Vagina (tissue), 2 donors: Measurements from ENCODE around the gene CDKL5. TPM values are rescaled to one million over a fixed set of nuclear protein-coding genes. Genes with fewer than 3 reads are reported as not detected.

ENCODE experiments used
- DNase-seq, 2 donors: peaks; one replicate each; pipeline ENCODE4 v3.0.0-alpha.2; 2017; ENCODE audit errors: extremely low spot score in 2 of 2
- H3K27ac ChIP-seq: fragments of 200-600 bp; sonication (generic); one replicate; pipeline ENCODE4 v1.5.1; 2019
- H3K27me3 ChIP-seq: fragments of 200-600 bp; sonication (generic); one replicate; pipeline ENCODE4 v1.5.1; 2019
- H3K36me3 ChIP-seq, 2 donors: fragments of 200-600 bp; sonication (generic); one replicate each; pipeline ENCODE4 v1.5.1; 2017 to 2019
- H3K4me1 ChIP-seq: fragments of 200-600 bp; sonication (generic); one replicate; pipeline ENCODE4 v1.5.1; 2019
- H3K4me3 ChIP-seq, 2 donors: fragments of 200-600 bp; sonication (generic); 1 replicate in 1 of 2; 2 replicates in 1 of 2; pipeline ENCODE4 v1.5.1; 2016 to 2019
- H3K9me3 ChIP-seq: fragments of 200-600 bp; sonication (generic); one replicate; pipeline ENCODE4 v1.5.1; 2019
- POLR2A ChIP-seq, 2 donors: fragments of 450-650 bp; IDR thresholded peaks; one replicate each; pipeline ENCODE4 v1.6.1; 2017; ENCODE audit warnings: antibody characterized with exemption in 2 of 2, mild to moderate bottlenecking in 2 of 2, moderate library complexity in 2 of 2
- POLR2AphosphoS5 ChIP-seq, 2 donors: sonication (generic); formaldehyde crosslinking; IDR thresholded peaks; one replicate each; pipeline ENCODE4 v1.9.0; 2017; ENCODE audit warnings: antibody characterized with exemption in 2 of 2, mild to moderate bottlenecking in 2 of 2, low read depth in 1 of 2; ENCODE audit not compliant: insufficient read depth in 1 of 2
- intact Hi-C: fragments of 100-400 bp; cut with DNase I; formaldehyde crosslinking; loops from one replicate; pipeline ENCODE4 v1.15.1; 2023
- total RNA-seq: library from RNA; depleted of rRNA; stranded (reverse); fragments of >200 nt; gene quantifications from one replicate; pipeline ENCODE4 v1.2.3, GENCODE V29; 2016
- TF ChIP-seq, protein P1 (sequence below), 3 experiments: fragments of 450-650 bp in 2 of 3; fragments of 200-600 bp in 1 of 3; sonication (generic) in 1 of 3; IDR thresholded peaks; one replicate each; pipeline ENCODE4 v1.5.1; 2017 to 2019; ENCODE audit warnings: antibody characterized with exemption in 3 of 3, mild to moderate bottlenecking in 2 of 3, moderate library complexity in 2 of 3

CDKL5 gene
- total RNA-seq, 1 donor from 2014 or later, result 9.1 TPM

DNA sequence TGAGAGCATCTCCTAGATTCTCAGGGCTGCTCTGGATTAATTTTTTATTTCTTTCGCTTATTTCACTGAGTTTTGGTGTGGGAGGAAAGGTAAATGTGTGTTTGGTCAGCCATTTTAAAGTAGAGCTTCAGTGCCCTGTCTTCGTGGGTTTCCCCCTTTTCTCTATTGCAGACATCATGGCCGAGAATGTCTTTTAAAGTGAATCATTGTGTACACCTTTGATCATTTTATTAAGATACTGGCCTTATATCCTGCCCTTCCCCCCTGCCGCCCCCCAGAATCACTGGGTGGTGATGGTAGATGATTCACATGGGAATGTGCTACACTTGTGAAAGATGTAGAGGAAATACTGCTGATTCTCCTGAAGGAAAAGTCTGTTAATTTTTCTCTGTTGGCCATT is 23.8 kb downstream of the CDKL5 start:
- Histone ChIP-seq H3K9me3 (no peaks in the 10 kb centered on the region), H3K4me1 (no peaks in the 10 kb centered on the region), H3K27me3 (no peaks in the 10 kb centered on the region), H3K27ac (no peak overlapping the region), H3K36me3 (no peaks in the 10 kb centered on the region), H3K4me3 (no peak overlapping the region)
- intact Hi-C loops, result no loop called here
- TF ChIP-seq, protein P1, sequence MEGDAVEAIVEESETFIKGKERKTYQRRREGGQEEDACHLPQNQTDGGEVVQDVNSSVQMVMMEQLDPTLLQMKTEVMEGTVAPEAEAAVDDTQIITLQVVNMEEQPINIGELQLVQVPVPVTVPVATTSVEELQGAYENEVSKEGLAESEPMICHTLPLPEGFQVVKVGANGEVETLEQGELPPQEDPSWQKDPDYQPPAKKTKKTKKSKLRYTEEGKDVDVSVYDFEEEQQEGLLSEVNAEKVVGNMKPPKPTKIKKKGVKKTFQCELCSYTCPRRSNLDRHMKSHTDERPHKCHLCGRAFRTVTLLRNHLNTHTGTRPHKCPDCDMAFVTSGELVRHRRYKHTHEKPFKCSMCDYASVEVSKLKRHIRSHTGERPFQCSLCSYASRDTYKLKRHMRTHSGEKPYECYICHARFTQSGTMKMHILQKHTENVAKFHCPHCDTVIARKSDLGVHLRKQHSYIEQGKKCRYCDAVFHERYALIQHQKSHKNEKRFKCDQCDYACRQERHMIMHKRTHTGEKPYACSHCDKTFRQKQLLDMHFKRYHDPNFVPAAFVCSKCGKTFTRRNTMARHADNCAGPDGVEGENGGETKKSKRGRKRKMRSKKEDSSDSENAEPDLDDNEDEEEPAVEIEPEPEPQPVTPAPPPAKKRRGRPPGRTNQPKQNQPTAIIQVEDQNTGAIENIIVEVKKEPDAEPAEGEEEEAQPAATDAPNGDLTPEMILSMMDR (IDR thresholded peaks at IDR 0.05), result no peak
- TF ChIP-seq POLR2AphosphoS5 (IDR thresholded peaks at IDR 0.05; ENCODE audit: insufficient read depth in 1 of 2, low read depth in 1 of 2) (no peak), POLR2A (IDR thresholded peaks at IDR 0.05) (no peak)
- no peak for DNase-seq

DNA sequence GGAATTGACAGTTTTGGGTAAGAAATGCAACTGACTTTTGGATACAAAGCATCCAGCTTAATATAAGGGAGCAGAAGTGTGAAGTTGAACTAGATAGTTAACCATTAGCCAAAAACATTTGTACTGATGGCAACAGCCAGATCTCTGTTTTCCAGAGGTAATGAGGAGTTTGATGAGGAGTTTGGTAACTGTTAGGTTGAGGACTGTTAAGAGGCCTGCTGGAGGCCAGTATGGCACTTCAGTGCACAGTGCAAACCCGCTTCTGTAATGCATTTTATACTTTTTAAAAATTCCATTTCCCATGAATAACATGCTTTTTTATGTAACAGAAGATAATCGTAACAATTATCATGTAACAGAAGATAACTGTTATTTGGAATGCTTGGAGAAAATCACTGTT is 30.0 kb downstream of the CDKL5 start:
- H3K27me3 ChIP-seq, result no peaks in the 10 kb centered on the region
- no peaks in the 10 kb centered on the region for H3K9me3 ChIP-seq
- intact Hi-C loops, result no loop called here
- DNase-seq, result no peak
- H3K4me3 ChIP-seq, result no peak overlapping the region
- no peaks in the 10 kb centered on the region for H3K4me1 ChIP-seq
- H3K27ac ChIP-seq, result no peak overlapping the region
- no peaks in the 10 kb centered on the region for H3K36me3 ChIP-seq
- TF ChIP-seq POLR2AphosphoS5 (IDR thresholded peaks at IDR 0.05; ENCODE audit: insufficient read depth in 1 of 2, low read depth in 1 of 2) (no peak), POLR2A (IDR thresholded peaks at IDR 0.05) (no peak)
- TF ChIP-seq, protein P1 (IDR thresholded peaks at IDR 0.05), result no peak

DNA sequence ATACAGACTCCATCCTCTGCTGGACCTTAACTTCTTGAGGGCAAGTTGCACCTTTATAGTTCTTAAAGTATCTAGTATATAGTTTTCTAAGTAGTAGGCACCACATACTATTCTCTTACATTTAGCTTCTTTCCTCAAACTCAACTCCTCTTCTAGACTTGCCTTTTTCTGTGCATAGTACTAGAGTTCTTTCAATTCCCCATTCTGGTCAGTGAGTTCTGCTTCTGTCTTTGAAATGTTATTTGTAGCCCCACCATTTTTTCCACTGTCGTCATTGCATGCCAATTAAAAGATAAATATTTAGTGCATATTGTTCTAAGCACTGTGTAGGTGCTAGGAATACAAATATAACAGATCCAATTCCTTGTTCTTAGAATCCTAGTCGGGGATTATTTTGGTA is 31.6 kb downstream of the CDKL5 start:
- no peak overlapping the region for H3K27ac ChIP-seq
- H3K4me3 ChIP-seq, result no peak overlapping the region
- H3K36me3 ChIP-seq, result no peaks in the 10 kb centered on the region
- H3K27me3 ChIP-seq, result no peaks in the 10 kb centered on the region
- H3K4me1 ChIP-seq, result no peaks in the 10 kb centered on the region
- no peaks in the 10 kb centered on the region for H3K9me3 ChIP-seq
- intact Hi-C loops, result no loop called here
- DNase-seq, result no peak
- no peak for TF ChIP-seq POLR2A (IDR thresholded peaks at IDR 0.05)
- TF ChIP-seq, protein P1 (IDR thresholded peaks at IDR 0.05), result no peak
- TF ChIP-seq POLR2AphosphoS5 (IDR thresholded peaks at IDR 0.05; ENCODE audit: insufficient read depth in 1 of 2, low read depth in 1 of 2), result no peak

DNA sequence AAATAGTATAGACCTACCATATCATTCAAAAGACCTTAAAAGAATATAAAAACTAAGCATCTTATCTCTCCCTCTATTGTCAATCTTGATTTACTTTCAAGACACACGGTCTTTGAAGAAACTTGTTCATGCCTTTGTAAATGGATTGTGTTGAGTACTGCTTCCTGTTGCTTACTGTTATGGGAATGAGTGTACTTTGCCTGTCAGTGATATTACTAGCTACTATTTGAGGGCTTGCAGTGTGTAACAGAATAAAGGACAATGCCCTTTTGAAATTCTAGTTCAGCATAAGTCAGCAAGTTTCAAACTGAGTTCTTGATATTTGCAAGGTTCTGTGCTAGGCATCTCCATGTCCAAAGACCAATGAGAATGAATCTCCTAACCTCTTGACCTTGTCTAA is 36.0 kb downstream of the CDKL5 start:
- DNase-seq, result no peak
- H3K36me3 ChIP-seq, result no peaks in the 10 kb centered on the region
- no peaks in the 10 kb centered on the region for H3K9me3 ChIP-seq
- no peak overlapping the region for H3K4me3 ChIP-seq
- no peaks in the 10 kb centered on the region for H3K4me1 ChIP-seq
- no peak overlapping the region for H3K27ac ChIP-seq
- no peaks in the 10 kb centered on the region for H3K27me3 ChIP-seq
- intact Hi-C loops, result no loop called here
- TF ChIP-seq, protein P1 (IDR thresholded peaks at IDR 0.05), result no peak
- TF ChIP-seq POLR2AphosphoS5 (IDR thresholded peaks at IDR 0.05; ENCODE audit: insufficient read depth in 1 of 2, low read depth in 1 of 2) (no peak), POLR2A (IDR thresholded peaks at IDR 0.05) (no peak)

DNA sequence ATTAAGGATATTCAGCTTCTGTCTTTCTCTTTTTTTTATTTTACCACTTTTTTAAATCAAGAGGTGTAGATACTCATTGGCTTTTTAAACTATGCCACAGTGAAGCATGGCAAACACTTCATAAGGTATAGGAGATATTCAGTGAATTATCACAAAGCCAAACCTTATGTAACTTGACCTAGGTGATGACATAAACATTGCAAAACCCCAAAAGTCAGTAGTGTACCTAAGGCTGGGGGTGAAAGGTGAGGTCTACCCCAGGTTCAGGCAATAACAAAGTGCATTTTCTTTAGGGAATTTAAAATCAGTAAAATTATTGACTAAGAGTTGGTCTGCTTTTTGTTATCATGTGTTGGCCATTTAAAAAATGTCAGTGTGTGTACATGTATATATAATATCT is 39.1 kb downstream of the CDKL5 start:
- Histone ChIP-seq H3K4me1 (no peaks in the 10 kb centered on the region), H3K27ac (no peak overlapping the region), H3K27me3 (no peaks in the 10 kb centered on the region), H3K36me3 (no peaks in the 10 kb centered on the region), H3K4me3 (no peak overlapping the region), H3K9me3 (no peaks in the 10 kb centered on the region)
- no peak for DNase-seq
- TF ChIP-seq POLR2AphosphoS5 (IDR thresholded peaks at IDR 0.05; ENCODE audit: insufficient read depth in 1 of 2, low read depth in 1 of 2), result no peak
- intact Hi-C loops, result no loop called here

DNA sequence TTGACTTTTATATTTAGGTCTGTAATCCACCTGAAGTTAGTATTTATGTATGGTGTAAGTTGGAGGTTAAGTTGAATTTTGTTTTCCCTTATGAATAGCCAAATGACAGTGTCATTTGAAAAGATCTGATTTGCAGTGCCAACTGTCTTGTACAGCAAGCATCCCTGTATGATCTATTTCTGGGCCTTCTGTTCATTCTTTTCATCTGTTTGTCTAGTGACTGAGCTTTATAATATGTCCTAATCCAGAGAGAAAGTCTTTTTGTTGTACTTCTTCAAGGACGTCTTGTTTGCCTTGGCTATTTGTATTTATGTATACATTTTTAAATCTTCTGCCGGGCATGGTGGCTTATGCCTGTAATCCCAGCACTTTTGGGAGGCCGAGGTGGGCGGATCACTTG is 39.6 kb downstream of the CDKL5 start:
- TF ChIP-seq, protein P1 (IDR thresholded peaks at IDR 0.05), result no peak
- TF ChIP-seq POLR2A (IDR thresholded peaks at IDR 0.05) (no peak), POLR2AphosphoS5 (IDR thresholded peaks at IDR 0.05; ENCODE audit: insufficient read depth in 1 of 2, low read depth in 1 of 2) (no peak)
- no peak overlapping the region for H3K27ac ChIP-seq
- DNase-seq, result no peak

More for the DNA sequence above, 39.6 kb downstream of the CDKL5 start:
- no peaks in the 10 kb centered on the region for H3K27me3 ChIP-seq
- no peaks in the 10 kb centered on the region for H3K36me3 ChIP-seq
- H3K4me1 ChIP-seq, result no peaks in the 10 kb centered on the region
- no peak overlapping the region for H3K4me3 ChIP-seq
- intact Hi-C loops, result no loop called here
- H3K9me3 ChIP-seq, result no peaks in the 10 kb centered on the region
